GM20431 (cell line): ENCODE data around the gene COQ4.
"Not testable (repeated sequence)": the region's sequence is repeated elsewhere in the genome, so short reads cannot be mapped to it uniquely, and the experiment has no call there.

ENCODE experiments used
- in situ Hi-C: fragments of 300-500 bp; cut with MseI, MboI; formaldehyde crosslinking; loops from one replicate; pipeline ENCODE4 v1.15.0; 2020; ENCODE audit warnings: low sequenced_read_pairs; ENCODE audit not compliant: unreplicated experiment

Gene COQ4

DNA sequence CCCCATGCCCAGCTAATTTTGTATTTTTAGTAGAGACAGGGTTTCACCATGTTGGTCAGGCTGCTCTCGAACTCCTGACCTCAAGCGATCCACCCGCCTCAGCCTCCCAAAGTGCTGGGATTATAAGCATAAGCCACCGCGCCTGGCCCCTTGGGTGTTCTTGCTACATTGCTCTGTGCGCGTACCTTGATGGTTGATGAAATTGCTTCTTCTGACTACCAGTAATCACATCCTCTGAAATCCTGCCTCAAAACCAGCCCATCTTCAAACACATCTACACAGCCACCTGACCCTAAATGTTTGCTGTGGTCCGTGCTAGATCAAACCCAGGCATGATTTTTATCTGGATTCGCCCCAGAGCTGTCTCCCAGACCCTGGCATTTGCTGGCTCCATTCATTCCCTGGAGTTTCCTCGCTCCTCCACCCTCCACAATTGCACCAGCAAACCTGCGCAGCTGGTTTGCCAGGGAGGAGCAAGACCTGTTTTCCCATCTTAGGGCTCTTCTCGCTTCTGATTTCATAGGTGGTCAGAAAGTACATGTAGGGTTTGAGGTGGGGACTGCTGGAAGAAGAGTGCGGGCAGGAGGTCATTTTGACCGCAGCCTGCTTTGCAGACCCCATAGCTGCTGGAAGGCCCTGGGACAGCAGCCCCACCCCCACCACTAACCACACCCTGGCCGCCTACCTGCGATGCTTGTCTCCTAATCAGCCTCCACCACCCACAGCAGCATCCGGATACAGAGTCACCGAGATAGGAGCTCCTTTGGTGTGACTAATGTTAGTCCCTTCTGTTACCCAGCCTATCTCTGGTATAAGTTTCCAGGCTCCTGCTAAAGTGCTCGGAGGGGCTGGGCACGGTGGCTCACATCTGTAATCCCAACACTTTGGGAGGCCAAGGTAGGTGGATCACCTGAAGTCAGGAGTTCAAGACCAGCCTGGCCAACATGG, 23.8 kb upstream of the COQ4 start:
- in situ Hi-C loops: no loop called here

DNA sequence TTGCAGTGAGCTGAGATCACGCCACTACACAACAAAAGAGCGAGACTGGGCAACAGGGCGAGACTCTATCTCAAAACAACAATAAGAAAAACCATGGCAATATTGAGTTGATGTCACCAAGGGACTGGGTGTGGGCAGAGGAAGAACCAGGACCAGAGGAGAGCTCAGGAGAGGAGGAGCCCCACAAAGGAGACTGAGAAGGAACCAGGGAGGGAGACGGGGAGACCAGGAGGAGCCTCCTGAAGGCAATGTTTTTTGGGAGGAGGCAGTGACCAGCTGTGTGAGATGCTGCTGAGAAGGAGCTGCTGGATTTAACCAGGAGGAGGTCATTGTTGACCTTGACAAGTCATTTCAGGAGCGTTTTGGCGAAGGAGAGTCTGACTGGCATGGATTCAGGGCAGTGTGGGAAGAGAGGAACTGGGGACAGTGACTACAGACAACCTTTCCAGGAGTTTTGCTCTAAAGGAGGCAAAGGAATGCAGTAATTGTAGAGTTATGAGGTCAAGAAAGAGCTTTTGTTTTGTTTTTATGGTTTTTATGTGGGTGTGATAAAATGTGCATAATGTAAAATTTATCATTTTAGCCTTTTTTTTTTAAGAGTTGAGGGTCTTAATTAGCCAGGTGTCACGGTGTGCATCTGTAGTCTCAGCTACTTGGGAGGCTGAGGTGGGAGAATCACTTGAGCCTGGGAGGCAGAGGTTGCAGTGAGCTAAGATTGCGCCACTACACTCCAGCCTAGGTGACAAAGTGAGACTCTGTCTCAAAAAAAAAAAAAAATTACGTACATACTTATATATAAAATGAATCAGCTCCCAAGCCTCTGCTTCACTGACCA, 18.3 kb upstream of the COQ4 start:
- in situ Hi-C loops: no loop called here

DNA sequence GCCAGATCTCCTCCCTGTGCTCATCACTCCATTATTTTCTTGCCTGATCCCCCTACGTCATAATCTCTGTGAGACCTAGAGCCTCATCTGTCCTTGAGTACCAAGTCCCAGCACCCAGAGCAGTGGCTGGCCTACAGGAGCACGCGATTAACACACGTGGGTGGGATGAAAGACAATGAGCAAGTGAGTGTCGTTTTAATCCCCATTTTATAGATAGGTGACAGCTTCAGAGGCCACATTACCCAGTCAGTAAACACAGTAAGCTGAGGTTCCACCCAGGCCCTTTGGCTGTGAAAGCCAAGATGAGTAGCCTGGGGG, 17.7 kb upstream of the COQ4 start:
- in situ Hi-C loops: no loop called here

DNA sequence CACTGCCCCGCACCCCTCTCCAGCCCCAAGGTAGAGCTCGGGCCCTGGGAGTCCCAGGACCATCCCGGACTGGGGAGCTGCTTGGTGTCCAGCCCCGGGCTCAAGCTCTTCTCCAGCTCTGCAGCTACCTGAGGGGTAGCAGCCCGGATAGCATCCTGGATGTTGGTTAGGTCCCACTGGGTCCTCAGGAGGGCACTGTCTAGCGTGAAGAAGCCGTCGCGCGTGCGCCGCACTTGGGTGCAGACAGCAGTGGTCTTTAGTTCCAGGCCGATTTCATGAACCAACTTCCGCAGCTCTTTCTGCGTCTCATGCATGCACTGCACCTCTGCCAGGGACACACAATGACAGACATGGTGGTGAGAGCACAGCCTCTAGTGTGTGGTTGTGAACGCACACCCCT, 13.1 kb upstream of the COQ4 start:
- in situ Hi-C loops: no loop called here

DNA sequence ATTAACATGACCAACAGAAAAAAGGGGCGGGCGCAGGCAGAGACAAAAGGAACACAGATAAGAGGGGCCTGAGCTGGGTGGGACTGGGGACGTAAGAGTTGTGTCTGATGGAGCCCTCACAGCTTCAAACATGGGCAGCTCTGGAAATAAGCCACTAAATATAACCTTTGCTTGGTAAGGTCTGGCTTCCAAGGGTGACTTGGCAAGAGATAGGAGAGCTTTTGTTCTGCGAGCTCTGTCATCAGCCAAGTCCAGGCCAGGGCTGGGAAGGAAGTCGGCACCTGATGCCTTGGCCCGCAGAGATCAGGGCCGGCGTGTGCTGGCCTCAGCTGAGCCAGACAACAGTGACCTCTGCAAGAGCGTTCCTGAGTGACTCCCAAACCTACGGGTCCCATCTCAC, 12.2 kb upstream of the COQ4 start:
- in situ Hi-C loops: no loop called here

DNA sequence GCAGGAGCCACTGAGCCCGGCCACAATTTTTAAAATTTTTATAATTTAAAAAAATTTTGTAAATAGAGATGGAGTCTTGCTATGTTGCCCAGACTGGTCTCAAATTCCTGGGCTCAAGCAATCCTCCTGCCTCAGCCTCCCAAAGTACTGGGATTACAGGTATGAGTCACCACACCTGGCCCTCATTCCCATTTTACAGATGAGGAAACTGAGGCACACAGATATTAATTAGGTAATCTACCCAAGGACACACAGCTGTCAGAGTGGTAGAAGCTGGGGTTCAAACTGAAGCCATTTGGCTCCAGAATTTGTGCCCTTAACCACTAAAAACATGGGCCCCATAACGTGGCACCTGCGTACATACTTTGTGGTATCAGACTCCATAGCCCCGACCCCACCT, 7.9 kb upstream of the COQ4 start:
- in situ Hi-C loops: no loop called here

DNA sequence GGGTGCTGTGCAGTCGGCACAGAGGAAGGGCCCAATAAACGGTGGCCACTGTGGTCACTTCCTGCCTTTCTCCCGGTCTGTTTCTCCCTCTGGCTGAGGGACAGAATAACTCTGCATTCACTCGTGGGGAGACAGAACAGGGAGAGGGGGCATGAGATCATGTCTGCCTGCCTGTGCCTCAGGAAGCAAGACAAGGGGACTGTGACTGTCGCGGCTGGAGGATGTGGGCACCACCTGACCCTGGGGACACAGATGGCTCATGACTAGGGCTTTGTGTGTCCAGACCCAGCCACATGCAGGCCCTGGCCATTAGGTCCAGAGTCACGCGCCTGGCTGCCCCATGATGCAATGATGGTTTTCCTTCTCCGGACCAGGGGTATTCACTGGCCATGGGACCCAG, 6.2 kb upstream of the COQ4 start:
- in situ Hi-C loops: no loop called here

DNA sequence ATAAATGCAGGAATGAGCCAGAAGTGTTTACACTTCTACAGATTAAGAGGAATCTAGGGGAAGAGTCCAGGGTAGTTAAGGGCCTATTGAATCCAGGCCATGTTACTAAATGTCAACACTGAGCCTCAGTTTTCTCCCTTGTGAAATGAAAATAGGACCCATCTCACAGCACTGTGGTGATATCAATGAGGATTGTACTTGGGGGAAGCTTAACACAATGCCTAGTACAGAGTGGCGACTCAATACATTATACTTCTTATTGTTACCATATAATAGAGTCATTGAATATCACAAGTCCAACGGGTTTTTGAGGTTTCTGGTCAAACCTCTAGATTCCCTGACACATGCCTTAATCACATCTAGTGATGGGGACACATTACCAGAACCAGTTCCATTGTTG, 5.0 kb upstream of the COQ4 start:
- in situ Hi-C loops: no loop called here

DNA sequence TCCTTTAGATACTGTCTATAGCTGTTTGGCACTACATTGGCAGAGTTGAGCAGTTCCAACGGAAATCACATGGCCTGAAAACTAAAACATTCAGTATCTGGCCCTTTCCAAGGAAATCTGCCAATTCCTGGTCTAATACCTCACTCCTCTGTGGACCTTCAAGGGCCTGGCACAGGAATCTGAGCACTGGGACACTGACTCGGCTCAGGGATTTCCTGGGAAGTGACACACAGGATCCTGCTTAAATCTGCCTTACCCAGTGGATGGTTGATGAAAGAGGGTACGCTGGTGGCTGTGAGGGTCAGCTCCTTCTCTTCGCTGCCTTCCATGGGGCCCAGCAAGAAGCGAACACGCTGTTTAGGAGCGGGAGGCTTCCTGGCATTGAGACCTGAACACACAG, 1.3 kb upstream of the COQ4 start:
- in situ Hi-C loops: no loop called here

DNA sequence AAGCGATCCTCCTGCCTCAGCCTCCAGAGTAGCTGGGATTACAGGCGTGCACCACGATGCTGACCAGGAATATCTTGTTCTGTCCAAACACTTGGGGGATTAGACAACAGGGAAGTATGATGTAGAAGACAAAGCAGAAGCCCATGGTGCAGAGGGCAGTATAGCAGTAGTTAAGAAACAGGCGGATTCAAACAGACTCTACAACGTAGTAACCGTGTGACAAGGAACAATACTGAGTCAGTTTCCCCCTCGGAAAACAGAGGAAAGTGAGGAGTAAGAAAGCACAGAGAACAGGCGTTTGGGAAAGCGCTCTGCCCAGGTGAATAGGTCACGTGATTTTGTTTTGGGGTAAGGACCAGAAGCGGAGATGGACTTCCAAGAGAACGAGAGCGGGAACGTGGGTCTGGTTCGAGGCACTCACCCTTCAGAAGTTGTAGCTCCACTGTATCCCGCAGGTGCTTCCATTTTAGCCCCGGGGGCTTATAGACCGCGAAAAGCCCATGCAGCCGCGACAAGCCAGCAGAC, 698 bp upstream of the COQ4 start:
- in situ Hi-C loops: no loop called here

DNA sequence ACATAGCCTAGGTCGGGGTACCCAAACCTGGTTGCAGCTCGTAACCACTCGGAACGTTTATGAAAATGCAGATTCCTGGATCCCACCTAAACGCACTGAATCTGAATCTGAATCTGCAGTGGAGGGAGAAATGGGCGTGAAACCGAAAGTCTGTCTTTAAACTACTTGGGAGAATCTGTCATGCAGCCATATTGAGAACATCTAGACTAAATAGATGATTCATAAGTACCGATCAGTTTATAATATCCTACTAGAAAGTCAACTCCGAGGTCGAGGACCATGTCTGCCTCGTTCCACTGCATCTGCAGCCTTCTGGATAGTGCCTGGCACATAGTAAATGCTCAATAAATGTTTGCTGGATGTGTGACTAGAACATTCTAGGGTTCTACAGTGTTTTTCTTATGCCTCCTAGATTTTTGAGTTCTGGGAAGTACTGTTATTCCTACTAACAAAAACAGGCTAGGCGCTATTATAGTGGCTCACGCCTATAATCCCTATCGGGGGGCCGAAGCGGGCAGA, 632 bp downstream of the COQ4 start:
- in situ Hi-C loops: no loop called here

DNA sequence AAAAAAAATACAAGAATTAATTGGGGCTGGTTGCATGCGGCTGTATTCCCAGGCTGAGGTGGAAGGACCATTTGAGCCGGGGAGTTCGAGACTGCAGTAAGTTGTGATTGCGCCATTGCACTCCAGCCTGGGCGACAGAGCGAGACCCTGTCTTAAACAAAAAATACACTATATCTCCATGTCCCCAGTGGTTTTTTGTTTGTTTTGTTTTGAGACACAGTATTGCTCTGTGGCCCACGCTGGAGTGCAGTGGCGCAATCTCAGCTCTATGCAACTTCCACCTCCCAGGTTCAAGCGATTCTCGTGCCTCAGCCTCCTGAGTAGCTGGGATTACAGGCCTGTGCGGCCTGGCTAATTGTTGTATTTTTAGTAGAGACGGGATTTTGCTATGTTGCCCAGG, 1.2 kb downstream of the COQ4 start:
- in situ Hi-C loops: no loop called here

DNA sequence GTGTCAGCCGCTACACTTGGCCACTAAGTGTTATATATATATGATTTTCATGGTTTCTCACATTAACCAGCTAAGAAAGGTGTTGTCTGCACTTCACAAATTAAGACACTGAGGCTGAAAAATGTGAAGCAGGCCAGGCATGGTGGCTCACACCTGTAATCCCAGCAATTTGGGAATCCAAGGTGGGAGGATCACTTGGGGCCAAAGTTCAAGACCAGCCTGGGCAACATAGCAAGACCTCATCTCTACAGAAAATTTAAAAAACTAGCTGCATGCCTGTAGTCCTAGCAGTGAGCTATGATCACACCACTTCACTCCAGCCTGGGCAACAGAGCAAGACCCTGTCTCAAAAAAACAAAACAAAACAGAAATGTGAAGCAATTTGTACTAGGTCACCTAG, 1.8 kb downstream of the COQ4 start:
- in situ Hi-C loops: no loop called here

DNA sequence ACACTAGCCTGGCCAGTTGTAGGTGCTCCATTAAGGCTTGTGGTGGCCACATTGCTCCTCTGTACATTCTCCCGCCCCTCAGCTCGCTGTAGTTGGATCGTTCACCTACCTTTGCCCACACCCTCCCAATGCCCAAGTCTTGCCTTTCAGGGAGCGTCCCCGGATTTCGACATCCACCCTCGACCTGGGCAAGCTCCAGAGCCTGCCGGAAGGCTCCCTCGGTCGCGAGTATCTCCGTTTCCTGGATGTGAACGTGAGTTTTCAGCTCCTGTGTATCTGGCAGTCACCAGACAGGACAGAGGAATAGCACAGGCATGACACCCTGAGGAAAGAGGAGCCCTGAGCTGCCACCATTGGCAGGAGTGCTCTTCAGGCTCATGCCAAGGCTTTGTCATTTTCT, 3.0 kb downstream of the COQ4 start:
- in situ Hi-C loops: no loop called here

DNA sequence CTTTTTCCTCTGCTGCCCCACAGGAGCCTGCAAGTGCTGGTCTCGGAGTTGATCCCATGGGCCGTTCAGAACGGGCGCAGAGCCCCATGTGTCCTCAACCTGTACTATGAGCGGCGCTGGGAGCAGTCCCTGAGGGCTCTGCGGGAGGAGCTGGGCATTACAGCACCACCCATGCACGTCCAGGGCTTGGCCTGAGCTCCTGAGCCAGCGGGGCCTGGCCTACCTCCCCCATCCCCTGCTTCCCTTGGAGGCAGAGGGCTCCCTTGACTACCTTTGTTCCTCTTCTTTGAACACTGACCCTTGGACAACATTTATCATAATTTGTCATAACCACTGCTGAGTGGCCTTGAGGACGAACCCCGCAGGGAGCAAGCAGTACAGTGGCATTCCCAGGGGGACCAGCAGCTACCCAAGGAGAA, 10.8 kb downstream of the COQ4 start:
- in situ Hi-C loops: no loop called here

DNA sequence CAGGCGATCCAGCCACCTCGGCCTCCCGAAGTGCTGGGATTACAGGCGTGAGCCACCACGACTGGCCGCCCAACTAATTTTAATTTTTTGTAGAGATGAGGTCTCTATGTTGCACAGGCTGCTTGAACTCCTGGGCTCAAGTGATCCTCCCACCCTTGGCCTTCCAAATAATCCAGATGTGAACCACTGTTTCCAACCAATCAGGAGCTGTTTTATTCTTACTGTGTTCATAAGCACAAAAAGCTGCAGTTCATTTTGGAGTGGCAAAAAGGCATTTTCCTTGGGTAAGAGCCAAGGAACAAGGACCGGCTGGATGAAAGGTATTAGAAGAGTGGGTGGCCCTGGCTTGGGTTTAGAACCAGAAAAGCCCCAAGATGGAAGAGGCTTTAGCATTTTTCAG, 12.5 kb downstream of the COQ4 start:
- in situ Hi-C loops: no loop called here

DNA sequence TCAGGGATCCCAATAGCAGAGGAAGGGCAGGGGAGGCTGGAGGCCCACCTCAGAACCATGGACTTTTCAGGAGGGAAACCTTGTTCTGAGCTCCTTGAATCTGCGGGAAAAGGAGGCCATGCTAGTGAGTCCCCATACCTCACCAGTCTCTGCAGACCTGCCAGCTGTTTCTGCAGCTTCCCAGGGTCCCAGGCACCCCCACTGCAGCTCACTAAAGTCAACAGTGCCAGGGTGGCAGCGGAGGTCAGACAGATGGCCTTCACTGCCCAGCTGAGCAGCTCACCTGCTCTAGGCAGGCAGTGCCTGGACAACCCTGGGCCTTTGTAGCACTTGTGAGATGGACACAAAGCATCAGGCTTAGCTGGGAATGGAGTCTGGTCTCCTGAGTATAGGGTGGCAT, 13.3 kb downstream of the COQ4 start:
- in situ Hi-C loops: no loop called here

DNA sequence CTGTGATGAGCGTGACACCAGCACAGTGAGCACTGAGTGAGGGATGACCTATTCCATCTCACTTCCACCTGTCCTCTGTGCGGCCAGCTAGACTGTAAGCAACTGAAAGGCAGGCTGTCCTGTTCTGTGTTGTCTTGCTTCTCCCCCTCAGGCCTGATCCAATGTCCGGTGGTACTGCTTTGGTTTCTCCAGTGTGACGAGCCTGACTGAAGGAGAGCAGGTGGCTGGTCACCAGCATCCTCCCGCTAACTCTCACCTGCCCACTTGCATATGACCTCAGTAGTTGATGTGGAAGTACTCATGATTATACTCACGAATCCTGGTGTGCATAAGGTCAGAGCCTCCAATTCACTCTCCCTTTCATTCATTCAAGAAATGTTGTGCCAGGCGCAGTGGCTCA, 15.3 kb downstream of the COQ4 start:
- in situ Hi-C loops: no loop called here

DNA sequence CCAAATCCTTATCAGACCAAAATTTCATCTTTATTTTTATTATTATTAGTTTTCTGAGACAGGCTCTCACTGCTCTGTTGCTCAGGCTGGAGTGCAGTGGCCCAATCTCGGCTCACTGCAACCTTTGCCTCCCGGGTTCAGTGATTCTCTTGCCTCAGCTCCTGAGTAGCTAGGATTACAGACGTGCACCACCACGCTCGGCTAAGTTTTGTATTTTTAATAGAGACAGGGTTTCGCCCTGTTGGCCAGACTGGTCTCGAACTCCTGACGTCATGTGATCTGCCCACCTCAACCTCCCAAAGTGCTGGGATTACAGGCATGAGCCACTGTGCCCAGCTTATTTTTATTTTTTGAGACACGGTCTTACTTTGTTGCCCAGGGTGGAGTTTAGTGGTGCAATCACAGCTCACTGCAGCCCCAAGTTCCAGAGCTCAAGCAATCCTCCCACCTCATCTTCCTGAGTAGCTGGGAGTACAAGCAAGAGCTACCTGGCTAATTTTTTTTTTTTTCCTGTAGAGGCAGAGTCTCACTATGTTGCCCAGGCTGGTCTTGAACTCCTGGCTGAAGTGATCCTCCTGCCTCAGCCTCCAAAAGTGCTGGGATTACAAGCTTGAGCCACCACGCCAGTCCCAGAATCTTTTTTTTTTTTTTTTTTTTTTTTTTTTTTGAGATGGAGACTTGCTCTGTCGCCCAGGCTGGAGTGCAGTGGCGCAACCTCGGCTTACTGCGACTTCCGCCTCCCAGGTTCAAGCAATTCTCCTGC, 16.4 kb downstream of the COQ4 start:
- in situ Hi-C loops: not testable (repeated sequence)
